ENCODE data around the gene NAALADL2. TPM values are rescaled to one million over a fixed set of nuclear protein-coding genes. Genes with fewer than 3 reads are reported as not detected.

Gene NAALADL2
- total and polyA plus RNA-seq, 2 of the 8 experiments (the other 6 are each of a cell fraction or from before 2014, with no cell fraction given), result 0.12 to 0.22 TPM

- ChIA-PET CTCF (ENCODE audit: partially characterized antibody) (no interaction called here), POLR2A (ENCODE audit: partially characterized antibody) (no interaction called here)
- Histone ChIP-seq H3K9me3 (ENCODE audit: insufficient read depth in 2 of 2, low read depth in 1 of 2, low read length in 1 of 2) (no peaks in the 10 kb centered on the region), H3K23me2 (ENCODE audit: low read depth, low read length) (no peaks in the 10 kb centered on the region), H2BK5ac (ENCODE audit: low read depth, low read length) (no peak overlapping the region), H3K79me2 (ENCODE audit: control insufficient read depth in 1 of 2, insufficient read depth in 2 of 2, low read length in 2 of 2) (no peaks in the 10 kb centered on the region), H3K23ac (ENCODE audit: insufficient read length) (no peak overlapping the region), H2BK12ac (ENCODE audit: low read depth, low read length) (no peak overlapping the region), H3K79me1 (ENCODE audit: low read depth, low read length) (no peaks in the 10 kb centered on the region), H3K36me3 (ENCODE audit: control insufficient read depth in 2 of 4, insufficient read depth in 4 of 4, low read length in 3 of 4) (no peaks in the 10 kb centered on the region; a peak in 1 of 8 replicates), H3K18ac (ENCODE audit: extremely low read depth, low read length) (no peak overlapping the region), H4K8ac (ENCODE audit: extremely low read depth, insufficient read depth, low read length) (no peak overlapping the region), H3K4me1 (replicated peaks in 1 of 4; ENCODE audit: control insufficient read depth in 3 of 4, insufficient read depth in 4 of 4, low read length in 3 of 4) (no peaks in the 10 kb centered on the region), H3K9ac (replicated peaks in 1 of 4; ENCODE audit: extremely low read depth in 1 of 4, low read depth in 3 of 4, low read length in 3 of 4) (no peak overlapping the region), H3K27ac (ENCODE audit: low read depth, low read length) (no peak overlapping the region), H2BK120ac (replicated peaks; ENCODE audit: low read depth, low read length) (no peak overlapping the region), H2BK15ac (ENCODE audit: low read length) (no peak overlapping the region), H3K27me3 (replicated peaks in 1 of 4; ENCODE audit: control insufficient read depth in 3 of 4, extremely low read depth in 1 of 4, insufficient read depth in 3 of 4, low read length in 3 of 4) (no peaks in the 10 kb centered on the region), H3K14ac (ENCODE audit: insufficient read length) (no peak overlapping the region), H3K4ac (replicated peaks; ENCODE audit: insufficient read length, low read depth, low read length) (no peak overlapping the region), H4K20me1 (replicated peaks in 1 of 2; ENCODE audit: control insufficient read depth in 1 of 2, insufficient read depth in 2 of 2, low read length in 2 of 2) (no peaks in the 10 kb centered on the region), H2AFZ (ENCODE audit: low read length) (no peak overlapping the region), H2AK5ac (ENCODE audit: low read depth, low read length) (no peak overlapping the region), H4K5ac (ENCODE audit: insufficient read length, low read depth, low read length) (no peak overlapping the region), H3K4me2 (ENCODE audit: insufficient read depth in 1 of 2, low read depth in 2 of 2, low read length in 2 of 2) (no peak overlapping the region), H3K56ac (replicated peaks; ENCODE audit: insufficient read length, low read depth, low read length) (no peak overlapping the region), H4K91ac (replicated peaks; ENCODE audit: insufficient read length, low read length) (no peak overlapping the region), H3K4me3 (ENCODE audit: extremely low read depth in 1 of 4, insufficient read depth in 2 of 4, low read depth in 3 of 4, low read length in 4 of 4) (no peak overlapping the region), H2BK20ac (ENCODE audit: low read length) (no peak overlapping the region)
- 93% methylated on average over 3 of the region's 3 CpGs; no CpG with 5 or more reads in 1 of the 2 experiments for WGBS, 2 experiments (ENCODE audit: extremely low coverage in 1 of 2, insufficient coverage in 1 of 2, insufficient read length in 1 of 2, insufficient replicate concordance in 2 of 2, low coverage in 1 of 2, low lambda C conversion rate in 2 of 2, missing lambda C conversion rate in 1 of 2)
- DNase-seq (ENCODE audit: low read depth in 1 of 2, low spot score in 2 of 2) (no peak), FAIRE-seq (no peak)
Measured at GRCh38 chr3:175748087-175748730, 889.1 kb downstream of the NAALADL2 start.
